Ishikawa (cell line): ENCODE data around the gene NBAS.

Experiments
- CEBPB ChIP-seq: IDR thresholded peaks from 2 replicates; pipeline ENCODE4 v1.6.1; 2012
- CREB1 ChIP-seq: IDR thresholded peaks from 2 replicates; pipeline ENCODE4 v1.6.1; 2012; ENCODE audit warnings: low read depth
- EP300 ChIP-seq: IDR thresholded peaks from 2 replicates; pipeline ENCODE4 v1.6.1; 2012; ENCODE audit warnings: borderline replicate concordance
- NFIC ChIP-seq: IDR thresholded peaks from 2 replicates; pipeline ENCODE4 v1.6.1; 2012
- RAD21 ChIP-seq: IDR thresholded peaks from 2 replicates; pipeline ENCODE4 v1.6.1; 2012; ENCODE audit warnings: low read depth
- ZBTB7A ChIP-seq: IDR thresholded peaks from 2 replicates; pipeline ENCODE4 v1.6.1; 2012; ENCODE audit warnings: low read depth
- TF ChIP-seq, protein P1 (sequence below): IDR thresholded peaks from 2 replicates; pipeline ENCODE4 v1.6.1; 2012

DNA sequence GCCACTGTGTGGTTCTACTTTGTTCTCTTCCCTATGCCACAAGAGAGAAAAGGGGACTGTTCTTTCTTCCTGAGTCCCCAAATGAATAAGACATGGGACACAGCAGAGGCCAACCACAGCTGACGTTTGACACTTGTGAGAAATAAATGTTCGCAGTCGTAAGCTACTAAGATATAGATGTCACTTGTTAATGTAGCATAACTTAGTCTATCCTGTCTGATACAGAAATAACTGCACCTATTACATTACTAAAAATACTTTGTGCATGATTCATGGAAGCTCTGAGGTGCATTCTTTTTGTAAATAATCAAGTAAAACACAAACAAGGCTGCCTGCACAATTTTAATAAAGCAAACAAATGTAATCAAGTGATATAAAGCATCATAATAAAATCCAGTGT lies 148.8 kb downstream of the NBAS start:
- TF ChIP-seq, protein P1, sequence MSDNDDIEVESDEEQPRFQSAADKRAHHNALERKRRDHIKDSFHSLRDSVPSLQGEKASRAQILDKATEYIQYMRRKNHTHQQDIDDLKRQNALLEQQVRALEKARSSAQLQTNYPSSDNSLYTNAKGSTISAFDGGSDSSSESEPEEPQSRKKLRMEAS, result no peak
- TF ChIP-seq EP300 (no peak), CEBPB (no peak), RAD21 (no peak), NFIC (no peak), ZBTB7A (no peak), CREB1 (no peak)
